IMR-90 (cell line): ENCODE results near the gene ANTXR1. TPM values are rescaled to one million over a fixed set of nuclear protein-coding genes. Genes with fewer than 3 reads are reported as not detected.

Experiments used
- ATAC-seq: fragments of 200-7000 bp; cut with Tn5 transposase; 2 replicates; pipeline ENCODE4 v1.9.1; 2020; ENCODE audit warnings: low read depth, mild to moderate bottlenecking, moderate library complexity
- BruUV-seq: library from RNA; stranded (reverse); fragments of 400-500 nt; replicated peaks from 2 replicates; lab custom pipeline; 2021; lab: Mats Ljungman, UMichigan
- CTCF ChIA-PET: fragments of 300-600 bp; formaldehyde crosslinking; extraction: SDS; loops from one replicate; lab custom pipeline; 2021; ENCODE audit warnings: antibody characterized with exemption; lab: Yijun Ruan, JAX
- POLR2A ChIA-PET: fragments of 300-600 bp; sonication (Branson Sonifier 250); formaldehyde crosslinking; loops from one replicate; lab custom pipeline; 2022; ENCODE audit warnings: antibody characterized with exemption; ENCODE audit not compliant: unreplicated experiment; lab: Charles Lee
- DNase-seq: peaks from one replicate; pipeline ENCODE4 v3.0.0; 2013
- H2AFZ ChIP-seq: replicated peaks from 2 replicates; pipeline ENCODE3; 2013; ENCODE audit warnings: low read length, mild to moderate bottlenecking; ENCODE audit not compliant: poor library complexity
- H2AK5ac ChIP-seq: 2 replicates; pipeline ENCODE4 v1.6.1; 2013; ENCODE audit warnings: low read depth, low read length, inconsistent platforms
- H2AK9ac ChIP-seq: replicated peaks from 2 replicates; pipeline ENCODE3; 2013; ENCODE audit warnings: mild to moderate bottlenecking, low read depth, low read length, moderate library complexity; ENCODE audit not compliant: poor library complexity
- H2BK120ac ChIP-seq: 2 replicates; pipeline ENCODE4 v1.6.1; 2013; ENCODE audit warnings: low read depth, low read length, inconsistent platforms
- H2BK15ac ChIP-seq: 3 replicates; pipeline ENCODE4 v1.6.1; 2013; ENCODE audit warnings: low read depth, low read length, inconsistent platforms
- H2BK20ac ChIP-seq: 2 replicates; pipeline ENCODE4 v1.6.1; 2013; ENCODE audit warnings: low read depth, mild to moderate bottlenecking, inconsistent platforms, low read length, moderate library complexity
- H2BK5ac ChIP-seq: 2 replicates; pipeline ENCODE4 v1.6.1; 2013; ENCODE audit warnings: mild to moderate bottlenecking, low read depth, low read length, inconsistent platforms; ENCODE audit not compliant: poor library complexity, severe bottlenecking
- H3K14ac ChIP-seq: replicated peaks from 2 replicates; pipeline ENCODE4 v1.6.1; 2013; ENCODE audit warnings: low read depth, low read length, inconsistent platforms
- H3K18ac ChIP-seq: 2 replicates; pipeline ENCODE4 v1.6.1; 2013; ENCODE audit warnings: low read depth, low read length, control low read depth
- H3K23ac ChIP-seq: 2 replicates; pipeline ENCODE4 v1.6.1; 2013; ENCODE audit warnings: low read depth, low read length, inconsistent platforms
- H3K27ac ChIP-seq: 2 replicates; pipeline ENCODE4 v1.5.1; 2013; ENCODE audit warnings: mild to moderate bottlenecking, control low read depth, low read length; ENCODE audit not compliant: insufficient read depth
- H3K27me3 ChIP-seq: 2 replicates; pipeline ENCODE4 v1.6.1; 2013; ENCODE audit warnings: low read length; ENCODE audit not compliant: control insufficient read depth, insufficient read depth
- H3K36me3 ChIP-seq: 2 replicates; pipeline ENCODE4 v1.6.1; 2013; ENCODE audit warnings: low read length, mixed read lengths; ENCODE audit not compliant: control insufficient read depth, insufficient read depth
- H3K4ac ChIP-seq: 2 replicates; pipeline ENCODE4 v1.6.1; 2013; ENCODE audit warnings: low read depth, low read length, inconsistent platforms
- H3K4me1 ChIP-seq: 2 replicates; pipeline ENCODE4 v1.6.1; 2013; ENCODE audit warnings: low read length, mixed read lengths; ENCODE audit not compliant: control insufficient read depth, insufficient read depth
- H3K4me2 ChIP-seq: 2 replicates; pipeline ENCODE4 v1.6.1; 2013; ENCODE audit warnings: low read depth, mild to moderate bottlenecking, control low read depth, low read length, moderate library complexity
- H3K4me3 ChIP-seq: 2 replicates; pipeline ENCODE4 v1.5.1; 2013; ENCODE audit warnings: low read depth, mild to moderate bottlenecking, control low read depth, low read length, moderate library complexity; ENCODE audit not compliant: insufficient read depth
- H3K56ac ChIP-seq: 2 replicates; pipeline ENCODE4 v1.6.1; 2013; ENCODE audit warnings: low read length, inconsistent platforms; ENCODE audit not compliant: insufficient read depth; ENCODE audit errors: extremely low read depth
- H3K79me1 ChIP-seq, 2 experiments: 2 replicates each; pipeline ENCODE4 v1.6.1; 2013; ENCODE audit warnings: low read length in 2 of 2, inconsistent platforms in 1 of 2, low read depth in 1 of 2
- H3K9ac ChIP-seq: 2 replicates; pipeline ENCODE4 v1.6.1; 2013; ENCODE audit warnings: low read depth, low read length, control low read depth
- H3K9me1 ChIP-seq: 2 replicates; pipeline ENCODE4 v1.6.1; 2013; ENCODE audit warnings: low read length, inconsistent platforms; ENCODE audit not compliant: insufficient read depth
- H3K9me3 ChIP-seq: 2 replicates; pipeline ENCODE4 v1.6.1; 2013; ENCODE audit warnings: low read length; ENCODE audit not compliant: control insufficient read depth, insufficient read depth
- H4K20me1 ChIP-seq: 2 replicates; pipeline ENCODE4 v1.6.1; 2013; ENCODE audit warnings: low read length, inconsistent platforms; ENCODE audit not compliant: insufficient read depth
- H4K5ac ChIP-seq: 2 replicates; pipeline ENCODE4 v1.6.1; 2013; ENCODE audit warnings: mild to moderate bottlenecking, low read depth, low read length, control low read depth
- H4K8ac ChIP-seq, 2 experiments: 2 replicates each; pipeline ENCODE4 v1.6.1; 2013; ENCODE audit warnings: low read depth in 2 of 2, low read length in 2 of 2, control low read depth in 1 of 2, inconsistent platforms in 1 of 2
- H4K91ac ChIP-seq: 2 replicates; pipeline ENCODE4 v1.6.1; 2013; ENCODE audit warnings: low read depth, low read length, inconsistent platforms; ENCODE audit not compliant: insufficient read depth
- BHLHE40 ChIP-seq: fragments of 150-350 bp; IDR thresholded peaks from 2 replicates; pipeline ENCODE4 v1.6.1; 2016; ENCODE audit warnings: mild to moderate bottlenecking, low read depth, low read length
- CEBPB ChIP-seq: IDR thresholded peaks from 2 replicates; pipeline ENCODE4 v1.6.1; 2012; ENCODE audit warnings: low read depth, low read length, improper control_type of control experiment
- CHD1 ChIP-seq: IDR thresholded peaks from 2 replicates; pipeline ENCODE4 v1.6.1; 2012; ENCODE audit warnings: low read depth, low read length, improper control_type of control experiment
- CTCF ChIP-seq: conservative IDR thresholded peaks from 2 replicates; pipeline ENCODE4 v1.5.1; 2012; ENCODE audit warnings: mild to moderate bottlenecking, low read depth, low read length, improper control_type of control experiment
- ELK1 ChIP-seq: fragments of 150-350 bp; IDR thresholded peaks from 2 replicates; pipeline ENCODE4 v1.6.1; 2016; ENCODE audit warnings: low read depth, mild to moderate bottlenecking, low read length, moderate library complexity, borderline replicate concordance
- FOS ChIP-seq: fragments of 150-350 bp; IDR thresholded peaks from 2 replicates; pipeline ENCODE4 v1.6.1; 2016; ENCODE audit warnings: low read depth, low read length
- MAFK ChIP-seq: IDR thresholded peaks from 2 replicates; pipeline ENCODE4 v1.6.1; 2012; ENCODE audit warnings: low read depth, low read length, improper control_type of control experiment
- MAZ ChIP-seq: IDR thresholded peaks from 2 replicates; pipeline ENCODE4 v1.6.1; 2012; ENCODE audit warnings: low read depth, mild to moderate bottlenecking, low read length, improper control_type of control experiment, moderate library complexity, borderline replicate concordance
- POLR2A ChIP-seq: IDR thresholded peaks from 2 replicates; pipeline ENCODE4 v1.6.1; 2012; ENCODE audit warnings: mild to moderate bottlenecking, low read depth, low read length
- RAD21 ChIP-seq: IDR thresholded peaks from 2 replicates; pipeline ENCODE4 v1.6.1; 2012; ENCODE audit warnings: low read length, improper control_type of control experiment
- RCOR1 ChIP-seq: IDR thresholded peaks from 2 replicates; pipeline ENCODE4 v1.6.1; 2012; ENCODE audit warnings: mild to moderate bottlenecking, low read length, improper control_type of control experiment; ENCODE audit not compliant: insufficient replicate concordance
- RFX5 ChIP-seq: IDR thresholded peaks from 2 replicates; pipeline ENCODE4 v1.8.0; 2012; ENCODE audit warnings: low read depth, mild to moderate bottlenecking, low read length, moderate library complexity
- WGBS, 2 experiments: methylation state at CpG; one replicate each; pipeline versions ENCODE4 v1.1.5 to v1.1.7; 2013; ENCODE audit warnings: missing lambda C conversion rate in 2 of 2; ENCODE audit not compliant: insufficient read length in 1 of 2; ENCODE audit errors: extremely low coverage in 2 of 2; 5-methylcytosine and 5-hydroxymethylcytosine counted together
- dilution Hi-C: fragments of 300-500 bp; cut with HindIII; formaldehyde crosslinking; loops from one replicate; pipeline ENCODE4 v1.14.3; 2018; ENCODE audit warnings: low sequenced_read_pairs; ENCODE audit not compliant: unreplicated experiment
- in situ Hi-C: fragments of 300-500 bp; cut with MboI; formaldehyde crosslinking; loops from 3 replicates; pipeline ENCODE4 v1.14.3; 2019; ENCODE audit warnings: low sequenced_read_pairs, inconsistent platforms, mixed read lengths
- intact Hi-C: fragments of 100-400 bp; cut with micrococcal nuclease; formaldehyde crosslinking; loops from 2 replicates; pipeline ENCODE4 v1.10.0; 2022
- polyA plus RNA-seq, 3 experiments: library from polyadenylated mRNA; depleted of rRNA; stranded (reverse); fragments of >200 nt; gene quantifications; 2 replicates each; pipeline ENCODE4 v1.2.3, GENCODE V29; 2012; ENCODE audit warnings: low replicate concordance in 1 of 3
- total RNA-seq: library from RNA; depleted of rRNA; stranded (reverse); fragments of >200 nt; gene quantifications from 2 replicates; pipeline ENCODE4 v1.2.3, GENCODE V29; 2012

The ANTXR1 gene
- total and polyA plus RNA-seq, 2 of the 4 experiments (the other 2 are of a cell fraction): 27.2 to 36.9 TPM

- DNase-seq (peak; percentile 94), ATAC-seq (peak; percentile 93)
- Histone ChIP-seq H2AFZ (no peak overlapping the region), H4K91ac (no peak overlapping the region), H2BK15ac (peak overlapping the region; percentile 26; the same call in 1 of the 3 replicates), H3K36me3 (peaks cover 31% of the 10 kb centered on the region), H3K9me3 (no peaks in the 10 kb centered on the region), H2BK120ac (peak overlapping the region; percentile 13; the same call in 1 of the 2 replicates), H3K56ac (no peak overlapping the region), H3K9me1 (peaks cover 13% of the 10 kb centered on the region), H3K27ac (peak overlapping the region; percentile 67; the same call in 1 of the 2 replicates), H2BK5ac (peak overlapping the region; percentile 60), H3K27me3 (no peaks in the 10 kb centered on the region), H3K4me1 (peaks cover 9% of the 10 kb centered on the region), H3K4ac (0 out of 2 replicates have a peak overlapping the region, but pooled peaks have one; percentile 37), H2AK5ac (peak overlapping the region; percentile 44), H4K20me1 (no peaks in the 10 kb centered on the region; the same call in 1 of the 2 replicates), H4K5ac (peak overlapping the region; percentile 61; the same call in 1 of the 2 replicates), H3K79me1 (peaks cover under 1 to 16% of the 10 kb centered on the region in 2 experiments; a peak in 3 of 4 replicates), H3K4me3 (no peak overlapping the region), H3K9ac (no peak overlapping the region), H2AK9ac (no peak overlapping the region), H3K23ac (no peak overlapping the region), H3K18ac (peak overlapping the region; percentile 42; the same call in 1 of the 2 replicates), H3K4me2 (peak overlapping the region; percentile 20; the same call in 1 of the 2 replicates), H2BK20ac (0 out of 2 replicates have a peak overlapping the region, but pooled peaks have one; percentile 15), H3K14ac (no peak overlapping the region), H4K8ac (no peak overlapping the region)
- ChIA-PET CTCF (no interaction called here), POLR2A (interaction anchor here (0.6 kb wide), 1 partner anchor 81 kb away, joined by 27 read pairs; no protein-coding TSS in a partner anchor)
- TF ChIP-seq CEBPB: peak; percentile 82
- TF ChIP-seq FOS: no peak
- TF ChIP-seq MAZ: no peak
- TF ChIP-seq POLR2A: no peak
- no peak for TF ChIP-seq RFX5
- TF ChIP-seq RAD21: no peak
- no peak for TF ChIP-seq RCOR1
- TF ChIP-seq BHLHE40: no peak
- peak; percentile 67 for TF ChIP-seq MAFK
- no peak for TF ChIP-seq CTCF
- TF ChIP-seq ELK1: no peak
- no peak for TF ChIP-seq CHD1
- no TSS peak for BruUV-seq
- intact Hi-C loops: no loop called here
- 71% methylated on average over 1 of the region's 2 CpGs; no CpG with 5 or more reads in 1 of the 2 experiments for WGBS, 2 experiments
- in situ Hi-C loops: no loop called here
- dilution Hi-C loops: no loop called here
These were observed 82.3 kb downstream of the ANTXR1 start for GRCh38 chr2:69095305-69095704.
